ENCODE results near the gene PMEPA1.

The PMEPA1 gene

DNA sequence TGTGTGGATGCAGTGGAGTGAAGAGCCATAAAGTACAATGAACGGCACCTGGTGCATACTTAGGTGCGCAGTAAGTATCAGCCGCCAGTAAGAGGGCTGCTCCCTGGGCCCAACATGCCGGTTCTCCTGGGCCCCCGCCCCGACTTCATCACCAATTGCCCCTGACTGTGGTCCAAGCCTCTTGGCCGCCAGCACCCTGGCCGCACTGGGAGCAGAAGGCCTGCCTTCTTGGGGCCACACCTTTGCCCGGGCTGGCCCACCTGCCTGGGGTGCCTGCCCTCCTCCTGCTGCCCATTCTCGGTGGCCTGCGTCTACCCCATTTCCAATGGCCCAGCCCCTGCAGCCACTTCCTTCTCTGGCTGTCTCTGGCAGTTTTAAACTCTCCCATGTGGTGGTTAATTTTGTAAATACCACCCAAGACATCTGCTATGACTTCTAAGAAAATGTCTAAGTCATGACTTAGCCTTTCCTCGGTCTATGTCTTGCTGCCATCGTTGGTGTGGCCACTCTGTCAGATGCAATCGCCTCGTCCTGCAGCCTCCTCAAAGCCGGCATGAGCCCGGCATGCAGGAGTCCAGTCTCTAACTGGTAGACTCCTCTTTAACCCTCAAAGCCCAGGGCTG, 36.8 kb downstream of the PMEPA1 start:
- no peak for DNase-seq

DNA sequence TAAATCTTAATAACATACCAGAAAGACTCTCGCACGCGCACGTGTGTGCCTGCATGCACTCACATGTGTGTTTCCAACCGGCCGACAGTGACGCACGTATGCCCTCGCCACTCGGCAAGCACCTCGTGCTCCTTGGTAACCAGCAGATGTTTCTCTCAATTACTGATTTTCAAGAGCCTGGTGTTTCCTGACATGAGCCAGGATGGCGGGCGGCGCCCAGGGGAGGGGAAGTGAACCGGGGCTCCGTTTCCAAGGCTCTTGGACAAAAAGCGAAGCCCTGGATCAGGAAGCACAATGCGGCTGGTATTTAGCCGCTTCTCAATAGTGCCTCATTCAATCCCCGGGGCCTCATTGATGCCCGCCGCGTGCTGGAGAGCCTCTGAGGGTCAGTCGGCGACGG, 37.7 kb downstream of the PMEPA1 start:
- DNase-seq: peak; percentile 73

DNA sequence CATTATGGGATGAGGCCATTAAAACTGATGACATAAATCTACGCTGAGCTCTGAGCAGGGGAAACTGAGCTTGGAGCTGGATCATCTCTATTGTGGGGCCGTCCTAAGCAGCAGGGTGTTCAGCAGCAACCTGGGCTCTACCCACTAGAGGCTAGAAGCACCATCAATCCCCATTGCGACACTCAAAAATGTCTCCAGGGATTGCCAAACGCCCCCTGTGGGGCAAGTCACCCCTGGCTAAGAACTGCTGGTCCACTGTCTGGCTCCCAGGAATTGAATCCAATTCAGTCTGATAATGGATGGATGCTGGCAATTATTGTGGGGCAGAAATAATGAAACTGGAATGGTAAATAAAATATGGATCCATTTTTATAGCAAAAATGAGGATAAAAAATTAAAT, 38.2 kb downstream of the PMEPA1 start:
- DNase-seq: no peak

- no peak for DNase-seq
Measured at GRCh38 chr20:57671072-57671391, 38.8 kb downstream of the PMEPA1 start.

- no peak for DNase-seq
Measured at GRCh38 chr20:57670288-57671071, 39.3 kb downstream of the PMEPA1 start.

GRCh38 chr20:57669632-57670031, 40.2 kb downstream of the PMEPA1 start:
- DNase-seq: no peak

DNA sequence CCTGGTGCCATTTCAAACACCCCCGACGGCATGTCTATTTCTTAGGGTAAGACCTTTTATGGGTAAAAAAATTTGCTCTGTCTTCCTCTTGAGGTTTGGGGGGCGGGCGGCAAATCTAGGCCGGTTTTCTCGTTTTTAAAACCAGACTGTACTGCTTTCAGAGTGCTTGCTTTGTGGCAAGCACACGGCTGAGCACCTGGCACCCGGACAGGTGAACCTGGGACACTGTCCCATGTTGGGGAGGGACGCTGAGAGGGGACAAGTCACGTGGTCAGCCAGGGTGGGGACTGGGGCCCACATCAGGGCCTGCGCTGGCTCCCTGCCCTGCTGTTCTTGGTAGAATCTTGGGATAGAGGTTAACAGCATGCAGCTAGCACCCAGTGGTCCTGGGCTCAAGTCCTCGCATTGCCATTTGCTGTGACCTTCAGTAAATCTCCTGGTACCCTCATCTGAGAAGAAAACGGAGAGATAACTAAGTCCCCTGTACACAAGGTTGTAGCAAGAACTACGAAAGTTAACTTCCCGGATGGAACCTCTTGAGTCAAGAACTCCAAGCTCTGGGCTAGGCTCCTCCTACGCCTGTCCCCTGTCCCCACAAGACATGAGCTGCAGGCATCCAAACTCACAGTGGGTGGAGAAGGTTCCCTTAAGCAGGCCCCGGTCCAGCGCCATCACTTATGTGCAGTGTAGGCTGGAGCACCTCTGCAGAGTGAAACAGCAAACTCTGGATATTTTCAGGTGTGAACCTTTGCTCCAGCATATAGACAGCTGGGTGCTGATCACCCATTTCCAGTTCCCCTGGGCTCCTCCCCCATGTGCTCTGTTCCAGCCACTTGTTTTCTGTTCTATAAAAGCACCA, 41.7 kb downstream of the PMEPA1 start:
- no peak for DNase-seq

DNA sequence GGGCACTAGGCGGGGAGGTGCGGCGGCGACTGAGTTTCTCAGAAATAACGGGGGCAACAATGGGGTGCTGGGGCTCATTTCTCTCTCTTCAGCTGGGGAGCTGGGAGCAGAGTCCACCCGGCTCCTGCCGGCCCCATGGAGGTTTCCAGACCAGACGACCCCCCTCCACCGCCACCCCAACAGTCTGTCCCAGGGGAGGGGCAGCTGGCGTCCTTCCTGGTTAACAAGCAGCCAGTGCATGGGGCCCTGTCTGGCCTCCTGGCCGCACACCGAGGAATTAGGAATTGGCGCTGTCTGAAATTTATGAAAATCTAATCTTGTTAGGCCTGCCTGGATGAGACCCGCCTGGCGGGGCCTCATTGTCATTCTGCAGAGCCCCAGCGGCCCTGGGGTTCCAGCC, 42.4 kb downstream of the PMEPA1 start:
- no peak for DNase-seq

GRCh38 chr20:57666834-57667157, 43.0 kb downstream of the PMEPA1 start:
- DNase-seq: no peak

GRCh38 chr20:57666106-57666833, 43.5 kb downstream of the PMEPA1 start:
- DNase-seq: peak; percentile 4

GRCh38 chr20:57665589-57665971, 44.2 kb downstream of the PMEPA1 start:
- DNase-seq: peak; percentile 18

GRCh38 chr20:57664924-57665588, 44.8 kb downstream of the PMEPA1 start:
- peak; percentile 18 for DNase-seq

DNA sequence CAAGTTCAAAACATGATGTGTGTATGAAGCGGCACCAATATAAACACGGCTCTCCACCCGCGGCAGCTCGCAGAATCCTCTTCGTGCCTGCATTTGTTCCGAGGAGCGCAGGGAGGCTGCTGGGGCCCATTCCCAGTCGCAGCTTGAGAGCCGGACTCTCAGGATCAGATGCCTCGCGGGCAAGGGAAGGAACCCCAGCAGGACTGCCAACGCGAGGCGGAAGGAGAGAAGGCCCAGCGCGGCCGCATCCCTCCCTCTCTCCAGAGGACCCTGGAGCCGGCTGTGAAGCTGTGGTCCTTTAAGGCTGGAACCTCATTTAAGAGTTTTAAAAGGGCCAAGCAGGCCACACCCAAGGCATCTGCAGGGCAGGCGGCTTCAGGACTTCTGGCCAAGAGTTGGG, 45.3 kb downstream of the PMEPA1 start:
- peak; percentile 17 for DNase-seq

GRCh38 chr20:57663681-57664451, 45.9 kb downstream of the PMEPA1 start:
- peak; percentile 28 for DNase-seq

- no peak for DNase-seq
Measured at GRCh38 chr20:57663241-57663640, 46.6 kb downstream of the PMEPA1 start.

DNA sequence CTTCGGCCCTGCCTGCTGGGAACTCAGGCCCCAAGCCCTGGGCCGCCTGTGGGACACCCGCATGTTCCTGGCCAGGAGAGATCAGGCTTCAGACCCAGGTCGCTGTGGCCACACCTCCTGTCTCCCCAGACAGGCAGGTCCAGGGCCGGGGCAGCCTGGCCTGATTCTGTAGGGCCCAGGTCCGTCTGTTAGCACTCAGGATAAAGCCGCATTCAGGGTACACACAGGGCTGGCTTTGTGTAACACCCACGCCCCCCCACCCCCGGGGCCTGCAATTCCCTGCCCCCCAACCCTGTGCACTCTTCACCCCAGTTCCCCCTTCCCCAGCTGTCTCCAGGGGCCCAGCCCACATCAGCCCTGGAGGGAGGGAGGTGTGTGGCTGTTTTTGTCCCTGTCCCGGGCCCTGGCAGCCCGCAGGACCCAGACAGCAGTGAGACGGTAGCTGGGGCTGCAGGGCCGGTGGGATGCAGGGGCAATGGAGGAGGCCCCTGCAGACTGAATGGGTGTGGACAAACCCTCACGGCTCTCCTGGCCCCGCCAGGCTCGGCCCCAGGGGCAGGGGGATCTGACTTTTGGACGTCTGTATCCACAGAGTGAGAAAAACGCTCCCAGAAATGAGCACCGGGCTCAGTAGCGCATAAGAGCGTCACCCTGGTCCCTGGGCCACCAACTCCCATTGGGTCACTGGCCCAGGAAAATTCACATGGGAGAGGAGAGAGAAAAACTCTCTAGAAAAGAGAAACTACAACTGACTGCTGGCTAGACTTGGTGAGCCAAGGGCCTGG, 47.2 kb downstream of the PMEPA1 start:
- peak; percentile 50 for DNase-seq

DNA sequence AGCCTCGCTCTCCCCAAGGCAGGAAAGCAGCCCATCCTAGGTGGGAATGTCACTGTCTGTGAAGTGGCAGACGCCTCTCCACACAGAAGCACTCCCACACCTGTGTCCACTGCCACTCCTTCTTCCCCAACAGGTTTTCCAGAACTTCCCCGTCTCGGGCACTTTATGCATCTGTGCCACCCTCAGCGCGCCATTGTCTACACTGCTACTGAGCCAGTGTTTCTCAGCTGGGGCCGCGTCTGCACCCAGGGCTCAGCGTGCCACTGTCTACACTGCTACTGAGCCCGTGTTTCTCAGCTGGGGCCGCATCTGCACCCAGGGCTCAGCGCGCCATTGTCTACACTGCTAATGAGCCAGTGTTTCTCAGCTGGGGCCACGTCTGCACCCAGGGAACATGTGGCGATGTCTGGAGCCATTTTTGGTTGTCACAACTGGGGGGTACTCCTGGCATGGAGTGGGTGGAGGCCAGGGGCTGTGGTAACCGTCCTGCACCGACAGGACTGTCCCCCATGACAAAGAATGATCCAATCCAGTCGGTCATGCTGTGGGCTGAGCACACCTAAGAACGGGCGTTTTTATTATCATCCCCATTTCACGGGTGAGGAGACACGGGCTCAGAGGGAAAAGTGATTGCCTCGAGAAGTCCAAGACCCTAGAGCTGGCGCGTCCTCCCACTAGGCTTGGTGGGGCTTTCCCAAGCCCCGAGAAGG, 47.9 kb downstream of the PMEPA1 start:
- DNase-seq: peak; percentile 16

- DNase-seq: peak; percentile 53
Measured at GRCh38 chr20:57660922-57661745, 48.7 kb downstream of the PMEPA1 start.

DNA sequence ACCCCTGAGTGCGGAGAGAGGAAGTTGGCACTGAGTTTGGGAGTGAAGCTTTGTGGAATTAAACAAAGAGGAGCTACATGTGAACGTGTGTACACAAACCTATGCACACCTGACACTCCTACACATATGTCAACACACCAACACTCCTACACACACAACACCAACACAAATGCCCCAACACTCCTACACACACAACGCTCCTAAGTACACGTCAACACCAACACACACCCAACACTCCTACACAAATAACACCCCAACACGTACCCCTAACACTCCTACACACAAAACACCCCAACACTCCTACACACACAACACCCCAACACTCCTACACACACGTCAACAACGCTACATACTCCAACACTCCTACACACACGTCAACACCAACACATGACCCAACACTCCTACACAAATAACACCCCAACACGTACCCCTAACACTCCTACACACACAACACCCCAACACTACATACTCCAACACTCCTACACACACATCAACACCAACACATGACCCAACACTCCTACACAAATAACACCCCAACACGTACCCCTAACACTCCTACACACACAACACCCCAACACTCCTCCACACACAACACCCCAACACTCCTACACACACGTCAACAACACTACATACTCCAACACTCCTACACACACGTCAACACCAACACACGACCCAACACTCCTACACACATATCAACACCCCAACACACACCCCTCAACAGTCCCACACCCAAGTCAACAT, 49.5 kb downstream of the PMEPA1 start:
- DNase-seq: no peak

Data from left hindlimb (tissue), 1 donor.